HepG2 (cell line): Measurements from ENCODE around the gene ELP5. TPM values are rescaled to one million over a fixed set of nuclear protein-coding genes. Genes with fewer than 3 reads are reported as not detected.

ENCODE experiments used
- DNMT1 ChIP-seq: sonication (generic); formaldehyde crosslinking; IDR thresholded peaks from 2 replicates; pipeline ENCODE4 v1.5.1; 2020; ENCODE audit warnings: mild to moderate bottlenecking, missing genetic modification reagents
- EZH2 ChIP-seq: conservative IDR thresholded peaks from 2 replicates; pipeline ENCODE4 v1.6.1; 2012; ENCODE audit warnings: mild to moderate bottlenecking, low read depth, low read length, moderate library complexity
- FOXK1 ChIP-seq: sonication (generic); formaldehyde crosslinking; IDR thresholded peaks from 2 replicates; pipeline ENCODE4 v1.4.0; 2020; ENCODE audit warnings: low read depth, missing genetic modification reagents, borderline replicate concordance
- GATA4 ChIP-seq: sonication (generic); IDR thresholded peaks from 2 replicates; pipeline ENCODE4 v1.6.1; 2016; ENCODE audit warnings: antibody characterized with exemption, low read depth, borderline replicate concordance
- MED13 ChIP-seq: sonication (generic); formaldehyde crosslinking; IDR thresholded peaks from 2 replicates; pipeline ENCODE4 v1.5.0; 2020; ENCODE audit warnings: missing genetic modification reagents
- TAF1 ChIP-seq: sonication (generic); formaldehyde crosslinking; IDR thresholded peaks from 2 replicates; pipeline ENCODE4 v1.4.0; 2020; ENCODE audit warnings: missing genetic modification reagents
- ZBTB7A ChIP-seq: sonication (generic); formaldehyde crosslinking; IDR thresholded peaks from 2 replicates; pipeline ENCODE4 v1.8.0; 2022; ENCODE audit warnings: mild to moderate bottlenecking, missing genetic modification reagents
- ZNF326 ChIP-seq: sonication (generic); formaldehyde crosslinking; IDR thresholded peaks from 2 replicates; pipeline ENCODE4 v1.4.0; 2020; ENCODE audit warnings: missing genetic modification reagents, borderline replicate concordance
- ZSCAN9 ChIP-seq: IDR thresholded peaks from 2 replicates; pipeline ENCODE4 v1.6.1; 2016; ENCODE audit warnings: borderline replicate concordance
- polyA plus RNA-seq, 8 experiments: library from polyadenylated mRNA; depleted of rRNA in 3 of 8; stranded (reverse) in 7 of 8; unstranded in 1 of 8; fragments of >200 nt; fragmentation: Illumina TruSeq in 4 of 8; extraction: Trizol in 4 of 8; gene quantifications; 2 replicates each; pipeline versions ENCODE4 v1.2.1 to v1.2.3, GENCODE V29; 2011 to 2016; ENCODE audit warnings: low read depth in 4 of 8, missing spikeins in 1 of 8, mixed read lengths in 1 of 8; ENCODE audit not compliant: insufficient read depth in 1 of 8
- total RNA-seq, 5 experiments: library from RNA; depleted of rRNA; stranded (reverse); fragments of >200 nt; fragmentation: Illumina TruSeq; extraction: Trizol; gene quantifications; 2 replicates each; pipeline ENCODE4 v1.2.3, GENCODE V29; 2016; ENCODE audit warnings: low read depth in 1 of 5
- TF ChIP-seq, protein P1 (sequence below): conservative IDR thresholded peaks from 2 replicates; pipeline ENCODE4 v1.6.1; 2018; ENCODE audit warnings: missing genetic modification reagents
- TF ChIP-seq, protein P2 (sequence below): sonication (generic); formaldehyde crosslinking; IDR thresholded peaks from 2 replicates; pipeline ENCODE4 v1.5.0; 2020; ENCODE audit warnings: mild to moderate bottlenecking, missing genetic modification reagents, borderline replicate concordance
- TF ChIP-seq, protein P3 (sequence below), 2 experiments: sonication (generic) in 1 of 2; formaldehyde crosslinking in 1 of 2; IDR thresholded peaks; 2 replicates each; pipeline versions ENCODE4 v1.4.0 to v1.6.1; 2018 to 2020; ENCODE audit warnings: missing genetic modification reagents in 2 of 2, borderline replicate concordance in 1 of 2, low read depth in 1 of 2, mild to moderate bottlenecking in 1 of 2, missing biosample characterization in 1 of 2
- TF ChIP-seq, protein P4 (sequence below): sonication (generic); formaldehyde crosslinking; IDR thresholded peaks from 2 replicates; pipeline ENCODE4 v1.8.0; 2022; ENCODE audit warnings: missing genetic modification reagents, low read depth, mild to moderate bottlenecking, borderline replicate concordance
- TF ChIP-seq, protein P5 (sequence below): sonication (generic); formaldehyde crosslinking; conservative IDR thresholded peaks from 2 replicates; pipeline ENCODE4 v1.5.0; 2020; ENCODE audit warnings: missing genetic modification reagents

Gene ELP5
- total and polyA plus RNA-seq, 2 of the 13 experiments (the other 11 are each of a cell fraction or from before 2014, with no cell fraction given) = 67.6 to 69.8 TPM

DNA sequence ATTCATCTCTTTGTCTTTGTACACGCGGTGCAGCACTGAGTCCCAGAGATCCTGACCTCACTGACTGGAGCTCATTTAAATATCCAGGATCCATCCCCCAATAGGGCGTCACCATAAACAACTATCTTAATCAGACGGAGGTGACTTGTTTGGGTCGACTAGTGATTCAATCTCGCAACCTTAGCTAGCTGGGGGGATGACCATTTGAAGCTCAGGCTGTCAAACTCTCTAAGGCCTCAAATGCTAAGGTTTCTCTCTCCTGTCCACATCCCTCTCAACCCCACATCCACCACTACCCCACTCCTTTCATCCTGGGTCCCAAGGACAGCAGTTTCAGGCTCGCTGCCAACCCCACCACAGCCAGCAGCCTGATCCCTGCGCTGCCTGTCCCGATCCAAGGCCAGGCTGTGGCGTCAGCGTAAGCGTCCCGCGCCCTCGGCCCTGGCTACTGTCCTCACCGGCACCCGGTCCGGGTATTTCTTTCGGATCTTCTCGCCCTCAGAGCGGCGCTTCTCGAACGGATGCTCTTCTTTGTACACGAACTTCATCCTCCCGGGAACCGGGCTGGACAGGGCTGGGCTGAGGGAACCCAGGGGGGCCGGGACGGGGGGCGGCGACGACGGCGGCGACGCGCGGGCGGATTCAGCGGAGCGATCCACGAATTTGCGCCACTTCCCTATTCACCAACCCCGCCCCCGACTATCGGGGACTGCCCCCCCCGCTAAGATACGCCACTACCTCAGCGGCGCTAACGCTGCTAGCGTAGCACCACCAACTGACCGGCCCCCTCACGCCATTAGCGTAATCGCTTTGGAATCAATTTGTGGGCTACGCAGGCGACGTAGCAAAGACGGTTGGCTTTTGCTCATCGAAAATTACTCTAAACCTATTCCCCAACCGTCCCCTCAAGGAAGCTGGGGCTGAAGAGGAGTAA is 10.0 kb upstream of the ELP5 start, which contains the start of gene GABARAP (continued):
- TF ChIP-seq, protein P1, sequence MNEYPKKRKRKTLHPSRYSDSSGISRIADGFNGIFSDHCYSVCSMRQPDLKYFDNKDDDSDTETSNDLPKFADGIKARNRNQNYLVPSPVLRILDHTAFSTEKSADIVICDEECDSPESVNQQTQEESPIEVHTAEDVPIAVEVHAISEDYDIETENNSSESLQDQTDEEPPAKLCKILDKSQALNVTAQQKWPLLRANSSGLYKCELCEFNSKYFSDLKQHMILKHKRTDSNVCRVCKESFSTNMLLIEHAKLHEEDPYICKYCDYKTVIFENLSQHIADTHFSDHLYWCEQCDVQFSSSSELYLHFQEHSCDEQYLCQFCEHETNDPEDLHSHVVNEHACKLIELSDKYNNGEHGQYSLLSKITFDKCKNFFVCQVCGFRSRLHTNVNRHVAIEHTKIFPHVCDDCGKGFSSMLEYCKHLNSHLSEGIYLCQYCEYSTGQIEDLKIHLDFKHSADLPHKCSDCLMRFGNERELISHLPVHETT = no peak
- TF ChIP-seq, protein P2, sequence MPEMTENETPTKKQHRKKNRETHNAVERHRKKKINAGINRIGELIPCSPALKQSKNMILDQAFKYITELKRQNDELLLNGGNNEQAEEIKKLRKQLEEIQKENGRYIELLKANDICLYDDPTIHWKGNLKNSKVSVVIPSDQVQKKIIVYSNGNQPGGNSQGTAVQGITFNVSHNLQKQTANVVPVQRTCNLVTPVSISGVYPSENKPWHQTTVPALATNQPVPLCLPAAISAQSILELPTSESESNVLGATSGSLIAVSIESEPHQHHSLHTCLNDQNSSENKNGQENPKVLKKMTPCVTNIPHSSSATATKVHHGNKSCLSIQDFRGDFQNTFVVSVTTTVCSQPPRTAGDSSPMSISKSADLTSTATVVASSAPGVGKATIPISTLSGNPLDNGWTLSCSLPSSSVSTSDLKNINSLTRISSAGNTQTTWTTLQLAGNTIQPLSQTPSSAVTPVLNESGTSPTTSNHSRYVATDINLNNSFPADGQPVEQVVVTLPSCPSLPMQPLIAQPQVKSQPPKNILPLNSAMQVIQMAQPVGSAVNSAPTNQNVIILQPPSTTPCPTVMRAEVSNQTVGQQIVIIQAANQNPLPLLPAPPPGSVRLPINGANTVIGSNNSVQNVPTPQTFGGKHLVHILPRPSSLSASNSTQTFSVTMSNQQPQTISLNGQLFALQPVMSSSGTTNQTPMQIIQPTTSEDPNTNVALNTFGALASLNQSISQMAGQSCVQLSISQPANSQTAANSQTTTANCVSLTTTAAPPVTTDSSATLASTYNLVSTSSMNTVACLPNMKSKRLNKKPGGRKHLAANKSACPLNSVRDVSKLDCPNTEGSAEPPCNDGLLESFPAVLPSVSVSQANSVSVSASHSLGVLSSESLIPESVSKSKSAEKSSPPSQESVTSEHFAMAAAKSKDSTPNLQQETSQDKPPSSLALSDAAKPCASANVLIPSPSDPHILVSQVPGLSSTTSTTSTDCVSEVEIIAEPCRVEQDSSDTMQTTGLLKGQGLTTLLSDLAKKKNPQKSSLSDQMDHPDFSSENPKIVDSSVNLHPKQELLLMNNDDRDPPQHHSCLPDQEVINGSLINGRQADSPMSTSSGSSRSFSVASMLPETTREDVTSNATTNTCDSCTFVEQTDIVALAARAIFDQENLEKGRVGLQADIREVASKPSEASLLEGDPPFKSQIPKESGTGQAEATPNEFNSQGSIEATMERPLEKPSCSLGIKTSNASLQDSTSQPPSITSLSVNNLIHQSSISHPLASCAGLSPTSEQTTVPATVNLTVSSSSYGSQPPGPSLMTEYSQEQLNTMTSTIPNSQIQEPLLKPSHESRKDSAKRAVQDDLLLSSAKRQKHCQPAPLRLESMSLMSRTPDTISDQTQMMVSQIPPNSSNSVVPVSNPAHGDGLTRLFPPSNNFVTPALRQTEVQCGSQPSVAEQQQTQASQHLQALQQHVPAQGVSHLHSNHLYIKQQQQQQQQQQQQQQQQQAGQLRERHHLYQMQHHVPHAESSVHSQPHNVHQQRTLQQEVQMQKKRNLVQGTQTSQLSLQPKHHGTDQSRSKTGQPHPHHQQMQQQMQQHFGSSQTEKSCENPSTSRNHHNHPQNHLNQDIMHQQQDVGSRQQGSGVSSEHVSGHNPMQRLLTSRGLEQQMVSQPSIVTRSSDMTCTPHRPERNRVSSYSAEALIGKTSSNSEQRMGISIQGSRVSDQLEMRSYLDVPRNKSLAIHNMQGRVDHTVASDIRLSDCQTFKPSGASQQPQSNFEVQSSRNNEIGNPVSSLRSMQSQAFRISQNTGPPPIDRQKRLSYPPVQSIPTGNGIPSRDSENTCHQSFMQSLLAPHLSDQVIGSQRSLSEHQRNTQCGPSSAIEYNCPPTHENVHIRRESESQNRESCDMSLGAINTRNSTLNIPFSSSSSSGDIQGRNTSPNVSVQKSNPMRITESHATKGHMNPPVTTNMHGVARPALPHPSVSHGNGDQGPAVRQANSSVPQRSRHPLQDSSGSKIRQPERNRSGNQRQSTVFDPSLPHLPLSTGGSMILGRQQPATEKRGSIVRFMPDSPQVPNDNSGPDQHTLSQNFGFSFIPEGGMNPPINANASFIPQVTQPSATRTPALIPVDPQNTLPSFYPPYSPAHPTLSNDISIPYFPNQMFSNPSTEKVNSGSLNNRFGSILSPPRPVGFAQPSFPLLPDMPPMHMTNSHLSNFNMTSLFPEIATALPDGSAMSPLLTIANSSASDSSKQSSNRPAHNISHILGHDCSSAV = no peak
- TF ChIP-seq, protein P3, sequence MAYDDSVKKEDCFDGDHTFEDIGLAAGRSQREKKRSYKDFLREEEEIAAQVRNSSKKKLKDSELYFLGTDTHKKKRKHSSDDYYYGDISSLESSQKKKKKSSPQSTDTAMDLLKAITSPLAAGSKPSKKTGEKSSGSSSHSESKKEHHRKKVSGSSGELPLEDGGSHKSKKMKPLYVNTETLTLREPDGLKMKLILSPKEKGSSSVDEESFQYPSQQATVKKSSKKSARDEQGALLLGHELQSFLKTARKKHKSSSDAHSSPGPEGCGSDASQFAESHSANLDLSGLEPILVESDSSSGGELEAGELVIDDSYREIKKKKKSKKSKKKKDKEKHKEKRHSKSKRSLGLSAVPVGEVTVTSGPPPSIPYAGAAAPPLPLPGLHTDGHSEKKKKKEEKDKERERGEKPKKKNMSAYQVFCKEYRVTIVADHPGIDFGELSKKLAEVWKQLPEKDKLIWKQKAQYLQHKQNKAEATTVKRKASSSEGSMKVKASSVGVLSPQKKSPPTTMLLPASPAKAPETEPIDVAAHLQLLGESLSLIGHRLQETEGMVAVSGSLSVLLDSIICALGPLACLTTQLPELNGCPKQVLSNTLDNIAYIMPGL (CRISPR knock-in tag; IDR thresholded peaks at IDR 0.05; ENCODE audit: borderline replicate concordance in 1 of 2, low read depth in 1 of 2) = peak in 1 of 2 experiments; percentile 48; a peak in 1 of 4 replicates
- TF ChIP-seq DNMT1 (CRISPR knock-in tag) (no peak), FOXK1 (no peak), GATA4 (no peak), EZH2 (no peak), ZNF326 (CRISPR knock-in tag) (no peak), TAF1 (CRISPR knock-in tag) (peak; percentile 58; the same call in 1 of the 2 replicates), ZBTB7A (no peak), MED13 (no peak), ZSCAN9 (CRISPR knock-in tag) (no peak)
- TF ChIP-seq, protein P4, sequence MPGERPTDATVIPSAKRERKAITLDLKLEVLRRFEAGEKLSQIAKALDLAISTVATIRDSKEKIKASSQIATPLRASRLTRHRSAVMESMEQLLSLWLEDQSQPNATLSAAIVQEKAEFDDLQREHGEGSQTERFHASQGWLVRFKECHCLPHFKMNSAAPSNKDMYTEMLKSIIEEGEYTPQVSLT (CRISPR knock-in tag) = no peak
- TF ChIP-seq, protein P5, sequence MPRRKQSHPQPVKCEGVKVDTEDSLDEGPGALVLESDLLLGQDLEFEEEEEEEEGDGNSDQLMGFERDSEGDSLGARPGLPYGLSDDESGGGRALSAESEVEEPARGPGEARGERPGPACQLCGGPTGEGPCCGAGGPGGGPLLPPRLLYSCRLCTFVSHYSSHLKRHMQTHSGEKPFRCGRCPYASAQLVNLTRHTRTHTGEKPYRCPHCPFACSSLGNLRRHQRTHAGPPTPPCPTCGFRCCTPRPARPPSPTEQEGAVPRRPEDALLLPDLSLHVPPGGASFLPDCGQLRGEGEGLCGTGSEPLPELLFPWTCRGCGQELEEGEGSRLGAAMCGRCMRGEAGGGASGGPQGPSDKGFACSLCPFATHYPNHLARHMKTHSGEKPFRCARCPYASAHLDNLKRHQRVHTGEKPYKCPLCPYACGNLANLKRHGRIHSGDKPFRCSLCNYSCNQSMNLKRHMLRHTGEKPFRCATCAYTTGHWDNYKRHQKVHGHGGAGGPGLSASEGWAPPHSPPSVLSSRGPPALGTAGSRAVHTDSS = no peak
